SKM-1 (cell line): ENCODE measurements around the gene CIT.
"Not testable (repeated sequence)": the region's sequence is repeated elsewhere in the genome, so short reads cannot be mapped to it uniquely, and the experiment has no call there.

ENCODE experiments used
- DNase-seq: peaks from one replicate; lab custom pipeline; 2025; ENCODE audit not compliant: unreplicated experiment; lab: John Stamatoyannopoulos, UW

Gene CIT

DNA sequence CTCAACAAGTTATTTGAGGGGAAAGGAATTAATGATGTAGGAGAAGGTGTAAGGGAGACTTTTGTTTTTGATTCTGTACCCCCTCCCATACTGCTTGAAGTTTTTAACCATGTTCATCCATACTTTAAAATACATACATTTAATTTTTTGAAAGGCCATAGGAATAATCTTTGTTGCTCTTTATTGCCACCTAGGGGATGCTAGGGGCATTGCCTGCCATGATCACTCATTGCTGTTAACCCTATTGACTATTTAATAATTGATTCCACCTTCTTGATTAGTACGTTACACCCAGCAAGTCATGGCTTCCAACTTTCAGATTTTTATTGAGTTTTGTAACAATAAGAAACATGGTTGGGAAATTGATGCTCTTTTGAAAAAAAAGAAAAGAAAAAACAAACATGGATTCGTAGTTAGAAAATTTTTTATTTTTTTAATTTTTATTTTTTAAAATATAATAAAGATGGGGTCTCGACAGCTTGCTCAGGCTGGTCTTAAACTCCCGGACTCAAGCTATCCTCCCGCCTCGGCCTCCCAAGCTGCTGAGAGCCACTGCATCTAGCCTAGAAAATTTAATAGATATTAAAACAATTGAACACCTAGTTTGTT lies 217.7 kb downstream of the CIT start:
- no peak for DNase-seq

DNA sequence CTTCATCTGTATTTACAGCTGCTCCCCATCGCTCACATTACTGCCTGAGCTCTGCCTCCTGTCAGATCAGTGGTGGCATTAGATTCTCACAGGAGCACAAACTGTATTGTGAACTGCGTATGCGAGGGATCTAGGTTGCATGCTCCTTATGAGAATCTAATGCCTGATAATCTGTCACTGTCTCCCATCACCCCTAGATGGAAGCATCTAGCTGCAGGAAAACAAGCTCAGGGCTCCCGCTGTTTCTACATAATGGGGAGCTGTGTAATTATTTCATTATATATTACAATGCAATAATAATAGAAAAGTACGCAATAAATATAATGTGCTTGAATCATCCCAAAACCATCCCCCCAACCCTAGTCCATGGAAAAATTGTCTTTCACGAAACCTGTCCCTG lies 219.0 kb downstream of the CIT start:
- not testable (repeated sequence) for DNase-seq

DNA sequence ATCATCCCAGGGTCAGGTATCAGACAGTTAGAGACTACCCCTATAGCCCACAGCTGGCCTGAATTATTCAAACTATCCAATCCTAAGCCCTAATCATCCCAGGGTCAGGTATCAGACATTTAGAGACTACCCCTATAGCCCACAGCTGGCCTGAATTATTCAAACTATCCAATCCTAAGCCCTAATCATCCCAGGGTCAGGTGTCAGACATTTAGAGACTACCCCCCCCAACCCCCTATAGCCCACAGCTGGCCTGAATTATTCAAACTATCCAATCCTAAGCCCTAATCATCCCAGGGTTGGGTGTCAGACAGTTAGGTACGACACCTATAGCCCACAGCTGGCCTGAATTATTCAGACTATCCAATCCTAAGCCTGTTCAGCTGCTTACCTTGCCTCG lies 220.1 kb downstream of the CIT start:
- not testable (repeated sequence) for DNase-seq

DNA sequence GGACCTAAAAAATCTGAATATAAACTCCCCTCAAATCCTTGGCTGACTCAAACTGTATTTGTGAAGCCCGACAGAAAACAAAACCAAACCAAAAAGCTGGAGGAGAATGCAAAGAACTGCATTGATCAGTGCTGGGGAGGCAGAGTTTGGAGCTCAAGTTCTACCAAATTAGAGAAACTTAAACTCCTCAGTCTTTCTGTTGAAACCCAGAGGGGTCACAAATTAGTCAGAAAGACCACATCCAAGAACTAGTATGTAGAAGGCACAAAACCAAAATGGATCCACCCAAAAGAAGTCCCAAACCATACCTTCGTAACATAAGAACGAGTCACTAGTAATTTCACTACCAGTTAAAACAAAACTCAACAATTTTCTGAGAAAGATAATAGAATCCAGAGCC lies 224.5 kb downstream of the CIT start:
- DNase-seq: no peak

DNA sequence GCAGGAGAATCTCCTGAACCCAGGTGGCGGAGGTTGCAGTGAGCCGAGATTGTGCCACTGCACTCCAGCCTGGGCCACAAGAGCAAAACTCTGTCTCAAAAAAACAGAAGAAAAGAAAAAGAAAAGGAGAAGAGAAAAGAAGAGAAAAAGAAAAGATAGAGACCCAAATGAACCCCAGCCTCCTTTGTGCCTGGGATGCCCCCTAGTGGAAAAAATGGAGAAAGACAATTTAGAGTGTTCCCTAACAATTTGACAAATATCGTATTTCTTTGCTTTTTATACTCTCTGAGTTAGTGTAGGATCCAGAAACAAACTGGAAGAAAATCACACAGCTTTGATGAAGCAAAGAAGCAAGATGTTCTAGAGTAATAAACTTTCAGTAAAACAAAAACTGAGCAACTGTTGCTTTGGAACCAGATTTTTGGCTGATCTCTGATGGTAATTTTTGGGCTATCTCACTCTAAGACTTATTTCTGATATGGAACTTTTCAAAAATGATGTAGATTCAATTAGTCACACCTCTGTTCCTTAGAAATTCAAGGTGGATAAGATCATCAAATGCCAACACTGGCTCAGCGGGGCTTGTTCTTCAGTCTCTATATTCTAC lies 227.8 kb downstream of the CIT start:
- no peak for DNase-seq

DNA sequence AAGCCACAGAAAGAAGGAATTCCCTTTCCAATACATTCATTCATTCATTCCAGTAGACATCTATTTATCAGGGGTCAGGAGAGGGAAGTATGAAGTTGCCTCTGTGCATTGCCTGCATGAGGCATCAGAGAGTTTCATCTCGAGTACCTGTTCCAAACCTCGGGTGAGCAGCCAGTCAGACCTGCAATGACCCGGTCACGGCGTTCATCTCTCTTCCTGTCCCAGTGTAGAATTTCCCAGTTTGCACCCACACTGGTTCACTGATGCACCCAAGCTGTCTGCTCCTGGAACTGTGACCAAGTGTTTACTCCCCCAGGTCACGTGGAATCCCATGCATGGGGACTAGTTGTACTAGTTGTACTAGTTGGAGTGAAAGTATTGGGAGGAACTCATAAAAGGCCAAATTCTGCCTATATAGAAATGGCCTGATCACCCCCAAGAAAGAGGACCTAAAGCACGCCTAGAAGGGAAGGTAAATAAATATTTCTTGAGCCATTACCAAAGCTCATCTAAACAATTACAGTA lies 231.5 kb downstream of the CIT start:
- no peak for DNase-seq

DNA sequence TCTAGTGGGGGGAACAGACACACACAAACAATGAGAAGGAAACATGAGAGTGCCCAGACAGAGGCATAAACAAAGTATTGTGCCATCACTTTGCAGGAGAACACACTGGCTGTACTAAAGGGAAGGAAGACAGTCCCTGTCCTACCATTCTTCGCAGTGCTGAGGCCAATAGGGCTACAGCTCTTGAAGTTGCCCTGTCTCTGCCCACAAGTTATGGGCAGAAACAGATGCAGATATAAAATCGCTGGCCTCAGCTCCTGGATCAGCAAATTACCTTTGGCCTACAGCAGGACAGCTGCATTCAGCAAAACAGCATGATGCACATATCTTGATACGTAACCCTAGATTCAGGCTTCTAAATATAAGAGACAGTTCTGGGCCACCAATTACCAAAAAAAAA lies 232.2 kb downstream of the CIT start:
- DNase-seq: no peak

DNA sequence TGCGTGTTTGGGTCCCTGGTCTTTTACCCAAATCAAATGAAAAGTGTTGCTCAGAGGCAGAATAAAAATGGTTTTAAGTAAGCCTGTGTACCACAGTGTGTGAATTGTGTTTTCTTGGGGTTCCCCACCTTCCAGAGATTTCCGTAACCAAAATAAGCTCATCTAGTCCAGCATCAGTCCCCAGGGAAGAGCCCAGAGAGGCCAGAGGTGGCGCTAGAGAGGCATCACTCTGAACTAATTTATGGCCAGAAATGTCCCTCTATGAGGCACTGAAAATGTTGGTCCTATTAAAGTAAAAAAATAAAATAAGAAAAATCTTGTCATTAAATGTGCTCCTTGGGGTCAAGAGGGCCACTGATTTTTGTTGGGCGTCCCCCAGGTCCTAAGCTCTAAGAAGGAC lies 234.1 kb downstream of the CIT start:
- no peak for DNase-seq
